CD4-positive, alpha-beta T cell treated with Interleukin-17A for 4 hours (primary cell): ENCODE measurements around the gene MYOM1.

Source experiments
- DNase-seq: peaks from one replicate; pipeline ENCODE4 v3.0.0-alpha.2; 2020; ENCODE audit warnings: mixed read lengths

The MYOM1 gene

DNA sequence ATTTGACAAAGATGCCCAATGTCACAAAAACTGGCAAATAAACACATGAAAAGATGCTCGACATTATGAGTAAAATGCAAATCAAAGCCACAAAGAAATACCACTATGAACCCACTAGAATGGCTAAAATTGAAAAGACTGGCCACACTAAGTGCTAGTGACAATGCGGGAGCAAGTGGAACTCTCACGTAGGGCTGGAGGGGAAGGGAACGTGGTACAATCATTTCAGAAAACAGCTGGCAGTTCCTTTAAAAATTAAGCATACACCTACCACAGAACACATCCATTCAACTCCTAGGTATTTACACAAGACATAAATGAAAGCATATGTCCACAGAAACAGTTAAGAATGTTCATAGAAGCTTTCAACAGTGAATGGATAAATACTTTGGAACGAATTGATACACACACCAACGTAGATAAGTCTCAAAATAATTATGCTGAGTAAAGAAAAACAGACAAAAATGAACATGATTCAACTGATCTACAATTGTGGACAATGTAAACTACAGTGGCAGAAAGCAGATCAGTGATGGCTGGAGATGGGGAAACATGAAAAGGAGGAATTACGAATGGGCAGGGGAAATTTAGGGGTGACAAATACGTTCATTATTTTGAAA is 71.7 kb downstream of the MYOM1 start:
- DNase-seq: no peak

DNA sequence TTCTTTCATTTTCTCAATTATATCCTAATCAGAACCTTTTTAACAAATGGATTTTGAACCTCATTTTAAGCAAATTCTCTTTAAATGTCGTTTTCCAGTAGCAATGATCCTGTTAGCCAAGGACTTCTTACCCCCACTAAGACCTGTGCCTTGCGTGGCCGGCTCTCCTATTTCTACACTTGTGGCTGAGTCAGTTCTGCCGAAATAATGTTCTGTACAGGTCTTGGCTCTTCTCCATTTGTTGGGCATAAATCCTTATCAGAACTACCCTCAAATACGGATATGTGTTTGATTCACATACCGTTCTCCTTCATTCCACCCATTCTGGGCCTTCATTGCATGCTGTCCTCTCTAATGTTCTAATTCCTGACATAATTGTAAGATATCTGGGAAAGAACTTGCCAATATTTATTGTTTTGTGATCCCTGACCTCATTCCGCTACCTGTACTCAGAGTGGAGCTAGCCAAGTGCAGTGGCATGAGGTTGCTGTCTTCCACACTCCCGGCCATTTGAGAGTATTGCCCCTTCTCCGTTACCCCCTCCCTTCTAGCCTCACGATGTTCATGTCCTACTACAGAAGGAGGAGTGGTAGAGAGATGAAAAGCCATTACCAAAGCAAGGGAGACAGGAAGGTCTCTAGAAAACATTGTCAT is 78.7 kb downstream of the MYOM1 start:
- DNase-seq: no peak

DNA sequence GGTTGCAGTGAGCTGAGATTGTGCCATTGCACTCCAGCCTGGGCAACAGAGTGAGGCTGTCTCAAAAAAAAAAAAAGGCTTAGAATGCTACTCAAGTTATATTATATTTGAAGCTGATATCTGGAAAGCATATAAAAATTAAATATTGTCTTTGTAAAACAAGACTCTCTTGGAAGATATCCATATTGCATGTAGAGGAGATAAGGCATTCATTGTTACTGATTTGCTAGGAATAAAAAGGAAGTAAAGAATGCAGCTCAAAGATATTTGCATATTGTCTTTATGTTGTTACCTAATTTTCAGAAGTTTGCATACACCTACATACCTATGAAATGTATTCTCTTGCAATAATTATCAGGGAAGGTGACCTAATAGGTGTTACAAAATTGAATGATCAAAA is 79.4 kb downstream of the MYOM1 start:
- DNase-seq: no peak

DNA sequence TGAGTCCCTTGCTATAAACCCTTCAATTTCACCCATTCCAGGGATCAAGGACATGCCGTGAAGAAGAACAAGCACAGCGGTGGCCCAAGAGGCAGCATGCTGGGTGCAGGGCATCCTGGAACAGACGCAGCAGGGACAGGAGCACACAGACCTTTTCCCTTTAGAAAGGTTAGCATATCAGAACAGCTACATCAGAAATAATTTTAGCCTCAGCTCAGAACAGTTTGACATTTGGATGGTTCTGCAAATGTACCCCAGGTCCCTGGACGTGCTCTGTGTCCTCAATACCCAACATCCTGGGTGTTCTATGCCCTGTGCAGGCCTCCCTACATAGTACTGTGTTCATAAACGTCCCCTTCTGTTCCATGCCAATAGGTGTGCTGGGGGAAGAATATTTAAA is 80.4 kb downstream of the MYOM1 start:
- DNase-seq: no peak

DNA sequence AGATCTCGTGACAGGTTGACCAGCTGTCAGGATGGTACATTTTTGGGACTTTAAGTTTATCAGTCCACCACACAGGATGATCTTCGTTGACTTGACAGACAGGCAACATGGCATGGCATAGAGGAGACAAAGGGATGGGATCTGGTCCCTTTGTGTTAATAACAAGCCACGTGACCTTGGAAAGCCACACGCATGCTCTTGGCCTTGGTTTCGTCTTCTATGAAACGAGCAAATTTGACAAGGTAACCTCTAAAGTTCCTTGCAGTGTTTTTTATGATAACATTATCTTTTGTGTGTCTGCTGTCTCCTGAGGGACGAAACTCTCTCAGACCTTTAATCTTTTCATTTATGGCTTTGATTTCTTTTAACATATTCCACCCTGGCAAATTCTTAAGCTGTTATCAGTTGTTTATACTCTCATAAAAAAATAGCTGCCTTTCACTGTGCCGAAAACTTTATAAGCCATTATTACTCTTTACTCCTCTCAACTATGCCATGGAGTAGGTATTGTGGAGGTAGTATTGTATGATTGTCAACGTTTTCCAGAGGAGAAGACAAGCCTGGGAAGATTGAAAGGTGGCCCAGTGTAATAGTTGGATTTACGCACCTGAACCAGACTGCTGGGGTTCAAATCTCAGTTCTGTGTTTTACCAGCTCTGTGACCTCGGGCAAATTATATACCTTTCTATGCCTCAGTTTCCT is 81.3 kb downstream of the MYOM1 start:
- DNase-seq: no peak

DNA sequence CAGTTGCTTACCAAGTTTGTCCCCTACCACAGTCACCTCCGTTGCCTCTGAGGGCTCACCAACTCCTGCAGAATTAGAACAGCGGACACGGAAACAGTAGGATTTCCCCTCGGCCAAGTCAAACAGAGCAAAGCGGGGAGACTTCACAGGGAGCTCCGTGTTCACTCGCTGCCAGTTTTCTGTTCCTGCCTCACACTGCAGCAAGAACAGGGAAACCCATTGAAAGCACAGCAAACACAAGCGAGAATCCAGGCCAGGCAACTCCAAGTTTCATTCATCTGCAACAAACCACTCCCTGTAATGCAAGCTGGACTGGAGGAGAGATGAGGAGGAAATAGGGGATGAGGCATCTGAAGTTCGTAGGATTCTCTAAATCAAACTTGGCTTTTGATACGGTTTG is 84.2 kb downstream of the MYOM1 start:
- DNase-seq: no peak

DNA sequence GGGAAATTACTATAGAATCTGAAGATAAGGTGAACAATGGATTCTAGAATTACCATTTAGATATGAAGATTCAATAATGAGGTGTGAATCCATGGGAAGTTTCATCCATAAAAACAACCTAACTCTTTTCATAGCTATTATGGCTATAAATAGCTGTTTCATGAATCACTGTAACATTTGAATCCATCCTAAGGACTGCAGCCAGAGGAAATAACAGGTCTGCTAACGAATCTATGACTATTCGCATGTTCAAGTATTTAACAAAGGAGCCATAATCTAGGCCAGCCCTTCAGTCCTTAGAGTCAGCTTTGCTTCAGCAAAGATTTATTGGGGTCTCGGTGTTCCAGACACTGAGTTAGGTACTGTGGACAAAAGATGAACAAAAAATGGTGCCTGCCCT is 87.1 kb downstream of the MYOM1 start:
- DNase-seq: no peak

DNA sequence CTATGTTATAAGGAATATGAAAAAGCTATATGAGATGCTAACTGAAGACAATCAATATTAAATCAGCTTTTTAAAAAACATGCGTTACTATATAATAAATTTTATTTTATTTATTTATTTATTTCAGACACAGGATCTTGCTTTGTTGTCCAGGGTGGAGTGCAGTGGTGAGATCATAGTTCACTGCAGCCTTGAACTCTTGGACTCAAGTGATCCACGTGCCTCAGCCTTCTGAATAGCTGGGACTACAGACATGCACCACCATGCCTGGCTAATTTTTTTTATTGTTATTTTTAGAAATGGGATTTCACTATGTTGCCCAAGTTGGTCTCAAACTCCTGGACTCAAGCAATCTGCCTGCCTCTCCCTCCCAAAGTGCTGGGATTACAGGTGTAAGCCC is 89.4 kb downstream of the MYOM1 start:
- no peak for DNase-seq

DNA sequence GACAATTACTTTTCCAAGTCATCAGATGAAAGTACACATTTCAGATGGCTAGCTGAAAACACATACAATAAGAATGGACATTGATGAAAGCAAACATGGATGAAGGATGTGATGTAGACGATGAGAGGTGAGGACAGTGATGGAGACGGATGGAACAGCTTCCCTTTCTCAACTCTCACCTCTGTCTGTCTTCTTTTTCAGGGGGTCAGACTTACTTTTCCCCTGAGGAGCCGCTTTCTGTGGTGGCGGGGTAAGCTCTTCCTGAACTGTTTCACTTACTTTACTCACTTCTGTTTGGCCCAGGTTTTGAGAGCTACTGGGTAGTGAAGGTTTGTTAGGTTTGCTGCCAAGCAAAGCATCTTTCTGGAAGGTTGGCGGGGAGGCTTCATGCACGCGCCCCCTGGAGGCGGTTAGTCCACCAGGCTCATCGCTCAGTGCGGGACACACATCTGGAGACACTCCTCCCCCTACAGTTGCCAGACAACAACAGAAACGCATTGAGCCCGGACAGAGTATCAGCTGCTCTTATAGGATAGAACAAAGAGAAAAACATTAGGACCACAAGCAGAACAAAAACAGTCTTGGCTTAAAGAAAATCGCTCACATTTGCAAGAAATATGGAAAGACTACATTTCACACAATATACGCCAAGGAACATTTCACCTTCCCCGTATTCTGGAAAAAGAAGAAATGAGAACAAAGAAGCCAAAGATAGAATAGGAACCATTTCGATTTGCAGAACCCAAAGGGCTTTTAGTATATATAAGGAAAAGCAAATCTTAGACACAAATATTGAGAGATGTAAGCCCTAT is 90.5 kb downstream of the MYOM1 start:
- peak; percentile 89 for DNase-seq

DNA sequence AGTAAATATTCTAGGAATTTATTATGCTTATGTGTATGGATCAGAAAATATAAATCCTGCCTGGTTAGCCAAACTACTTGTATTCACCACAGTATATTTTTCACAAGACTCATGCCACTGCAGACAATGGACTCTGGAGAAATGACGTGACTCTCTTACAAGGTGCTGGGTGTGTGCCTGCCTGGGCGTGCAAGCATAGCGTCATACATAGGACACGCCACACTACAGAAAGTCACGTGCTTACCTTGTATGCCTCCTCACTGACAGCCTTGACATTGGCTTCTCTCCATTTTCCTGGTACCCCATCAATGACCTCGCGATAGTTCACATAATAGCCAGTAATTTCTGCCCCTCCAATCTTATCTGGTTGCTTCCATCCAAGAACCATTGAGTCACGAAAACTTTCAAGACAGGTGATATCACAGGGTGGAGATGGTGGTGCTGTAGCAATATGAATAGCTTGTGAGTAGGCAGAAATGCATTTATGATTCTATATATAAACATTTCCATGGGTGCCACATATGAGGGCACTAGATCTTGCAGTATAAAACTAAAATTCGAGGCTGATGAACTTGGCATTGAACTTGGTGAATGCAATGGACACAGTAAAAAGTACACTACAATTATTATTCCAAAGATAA is 93.2 kb downstream of the MYOM1 start:
- no peak for DNase-seq

DNA sequence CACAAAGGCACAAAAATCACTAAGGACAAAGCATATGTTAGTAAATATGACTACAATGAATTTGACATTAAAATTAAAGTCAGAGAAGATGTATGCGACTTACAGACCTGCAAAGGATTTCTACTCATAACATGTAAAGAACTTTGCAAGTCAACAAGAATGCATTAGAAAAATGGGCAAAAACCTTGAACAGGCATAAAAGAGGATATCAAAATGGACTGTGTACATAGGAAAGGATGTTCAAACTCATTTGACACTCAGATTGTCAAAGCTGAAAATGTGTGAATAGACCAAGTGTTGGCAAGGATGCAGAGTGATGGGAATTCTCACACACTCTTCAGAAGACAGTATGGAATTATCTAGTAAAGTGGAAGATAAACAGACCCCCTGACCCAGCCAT is 94.9 kb downstream of the MYOM1 start:
- no peak for DNase-seq

DNA sequence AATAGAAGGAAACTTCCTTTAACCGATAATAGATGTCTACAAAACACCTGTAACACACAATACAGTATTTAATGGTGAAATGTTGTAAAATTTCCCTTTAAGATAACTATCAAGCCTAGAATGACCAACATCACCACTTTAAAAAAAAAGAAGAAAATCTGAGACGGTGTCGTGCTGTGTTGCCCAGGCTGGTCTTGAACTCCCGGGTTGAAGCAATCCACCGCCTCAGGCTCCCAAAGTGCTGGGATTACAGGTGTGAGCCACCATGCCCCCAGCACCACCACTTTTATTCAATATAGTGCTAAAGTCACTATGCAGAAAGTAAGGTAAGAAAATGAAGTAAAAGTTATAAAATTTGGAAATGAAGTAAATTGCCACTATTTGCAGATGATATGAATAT is 96.9 kb downstream of the MYOM1 start:
- no peak for DNase-seq

DNA sequence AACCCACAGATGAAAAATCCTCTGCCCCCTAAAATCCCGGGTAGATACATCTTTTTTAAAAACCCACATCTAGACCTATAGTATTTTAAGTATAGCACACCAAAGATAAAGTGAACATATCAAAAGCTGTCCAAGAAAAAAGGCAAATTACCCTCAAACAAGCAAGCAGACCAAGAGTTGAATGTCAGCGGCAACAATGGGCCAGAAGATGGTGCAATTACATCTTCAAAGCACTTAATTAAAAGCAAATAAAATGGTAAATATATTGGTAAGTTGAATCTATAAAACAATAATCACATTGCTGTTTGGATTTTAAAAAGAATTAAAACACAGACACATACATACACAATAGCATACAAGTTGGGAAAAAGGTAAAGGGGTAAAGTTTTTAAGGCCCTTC is 98.5 kb downstream of the MYOM1 start:
- DNase-seq: no peak

DNA sequence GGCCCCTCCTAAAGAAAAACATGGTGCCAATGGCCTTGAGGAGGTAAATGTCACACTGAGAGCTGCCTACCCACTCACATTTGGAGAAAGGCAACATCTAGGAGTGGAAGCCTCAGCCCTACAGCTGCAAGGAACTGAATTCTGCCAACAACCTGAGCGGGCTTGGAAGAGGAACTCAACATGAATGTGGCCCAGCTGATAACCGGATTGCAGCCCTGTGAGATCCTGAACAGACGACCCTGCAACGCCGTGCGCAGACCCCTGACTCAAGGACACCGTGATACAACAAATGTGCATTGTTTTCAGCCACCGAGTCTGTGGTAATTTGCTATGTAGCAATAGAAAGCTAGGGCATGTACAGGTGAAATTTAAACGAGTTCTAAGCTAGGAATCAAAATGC is 99.4 kb downstream of the MYOM1 start:
- DNase-seq: no peak

DNA sequence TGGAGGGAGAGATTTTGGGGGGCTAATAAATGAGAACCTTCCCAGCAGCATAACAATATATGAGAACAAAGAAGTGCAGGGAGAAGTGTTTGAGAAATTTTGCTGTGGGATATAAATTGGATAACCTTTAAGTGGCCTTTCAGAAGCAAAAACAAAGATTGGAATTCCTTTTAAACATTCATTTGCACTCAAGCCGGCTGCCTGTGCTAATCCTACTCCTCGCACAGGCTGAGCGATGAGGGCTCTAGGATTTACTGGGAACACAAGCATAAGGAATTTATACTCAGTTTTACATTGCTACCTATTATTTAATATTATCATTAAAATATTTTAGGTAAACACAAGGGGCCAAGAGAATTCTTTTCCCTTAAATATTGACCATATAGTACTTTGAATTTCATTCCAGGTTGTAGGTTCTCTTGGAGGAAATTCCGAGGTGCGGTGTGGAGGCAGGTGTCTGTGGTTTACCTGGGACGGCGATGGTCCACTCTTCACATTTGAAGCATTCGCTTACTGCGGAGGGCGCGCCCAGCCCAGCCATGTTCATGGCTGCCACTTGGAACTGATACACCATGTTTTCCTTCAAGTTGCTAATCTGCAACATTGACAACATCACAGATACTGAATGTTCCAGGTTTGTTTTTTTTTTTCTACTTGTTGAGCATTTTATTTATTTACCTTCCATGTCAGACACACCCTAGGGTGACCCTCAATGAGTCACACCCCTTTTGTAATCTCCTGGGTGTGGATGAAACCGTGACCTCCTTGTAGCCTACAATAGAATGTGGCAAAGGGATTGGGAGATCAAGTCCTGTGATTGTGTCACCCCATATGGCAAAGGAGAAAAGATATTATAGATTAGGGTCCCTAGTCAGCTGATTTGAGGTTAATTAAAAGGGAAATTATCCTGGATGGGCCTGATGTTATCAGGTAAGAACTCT is 100.1 kb downstream of the MYOM1 start:
- DNase-seq: no peak

DNA sequence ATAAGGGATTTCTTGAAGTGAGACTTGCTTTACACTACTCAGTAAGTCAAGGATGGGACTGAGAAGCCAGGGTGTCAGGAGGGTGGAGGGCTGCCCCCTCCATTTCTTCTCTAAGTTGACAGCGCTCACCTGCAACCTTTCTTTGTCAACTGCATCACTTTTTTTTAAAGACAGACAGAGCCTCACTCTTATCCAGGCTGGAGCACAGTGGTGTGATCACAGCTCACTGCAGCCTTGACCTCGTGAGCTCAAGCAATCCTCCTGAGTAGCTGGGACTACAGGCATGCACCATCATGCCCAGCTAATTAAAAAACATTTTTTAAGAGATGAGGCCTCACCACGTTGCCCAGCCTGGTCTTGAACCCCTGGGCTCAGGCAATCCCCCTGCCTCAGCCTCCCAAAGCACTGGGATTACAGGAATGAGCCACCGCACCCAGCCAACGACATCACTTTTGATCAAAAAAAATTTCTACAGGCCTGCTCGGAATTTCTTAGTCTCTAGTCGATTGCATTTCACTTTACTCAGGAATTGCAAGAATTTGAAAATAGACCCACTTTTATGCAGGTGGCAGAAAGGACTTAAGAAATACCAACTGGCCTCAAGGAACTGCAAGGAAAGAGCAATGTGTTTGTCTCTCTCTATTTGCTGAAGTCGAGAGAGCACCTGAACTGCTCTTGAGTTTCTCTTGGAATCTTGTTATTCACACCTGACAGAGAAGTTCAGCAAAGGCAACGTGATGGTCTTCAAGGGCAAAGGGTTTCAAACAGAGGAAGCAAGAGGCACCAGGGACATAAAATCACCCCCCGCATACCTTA is 101.4 kb downstream of the MYOM1 start:
- DNase-seq: no peak

DNA sequence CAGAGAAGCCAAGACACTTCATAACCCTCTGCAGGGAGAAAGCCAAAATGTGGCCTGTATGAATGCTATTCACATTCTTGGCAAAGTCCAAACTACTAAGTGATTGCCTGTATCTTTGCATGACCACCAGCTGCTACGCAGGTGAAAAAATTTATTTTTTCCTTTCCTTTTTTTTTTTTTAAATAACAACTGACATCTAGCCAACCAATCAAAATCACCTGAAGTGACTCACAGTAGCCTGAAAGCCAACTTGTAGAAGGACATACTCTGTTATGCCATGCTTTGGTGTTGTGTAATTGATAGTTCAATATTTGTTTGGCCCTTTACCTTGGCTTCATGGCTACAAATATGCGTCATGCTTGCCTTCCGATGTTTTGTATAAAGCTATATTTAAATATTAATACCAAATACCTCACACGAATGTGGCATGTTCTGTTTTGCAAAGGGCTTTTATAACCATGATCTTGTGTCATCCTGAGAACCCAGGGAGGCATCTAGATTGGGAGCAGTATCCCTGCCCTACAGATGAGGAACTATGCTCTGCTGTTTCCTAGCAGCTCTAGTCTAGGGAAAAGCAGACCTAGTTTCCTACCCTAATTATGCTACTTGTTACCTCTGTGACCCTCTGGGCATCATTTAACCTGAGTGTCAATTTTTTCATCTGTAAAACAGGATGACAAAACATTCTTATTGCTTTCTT is 102.1 kb downstream of the MYOM1 start:
- no peak for DNase-seq

DNA sequence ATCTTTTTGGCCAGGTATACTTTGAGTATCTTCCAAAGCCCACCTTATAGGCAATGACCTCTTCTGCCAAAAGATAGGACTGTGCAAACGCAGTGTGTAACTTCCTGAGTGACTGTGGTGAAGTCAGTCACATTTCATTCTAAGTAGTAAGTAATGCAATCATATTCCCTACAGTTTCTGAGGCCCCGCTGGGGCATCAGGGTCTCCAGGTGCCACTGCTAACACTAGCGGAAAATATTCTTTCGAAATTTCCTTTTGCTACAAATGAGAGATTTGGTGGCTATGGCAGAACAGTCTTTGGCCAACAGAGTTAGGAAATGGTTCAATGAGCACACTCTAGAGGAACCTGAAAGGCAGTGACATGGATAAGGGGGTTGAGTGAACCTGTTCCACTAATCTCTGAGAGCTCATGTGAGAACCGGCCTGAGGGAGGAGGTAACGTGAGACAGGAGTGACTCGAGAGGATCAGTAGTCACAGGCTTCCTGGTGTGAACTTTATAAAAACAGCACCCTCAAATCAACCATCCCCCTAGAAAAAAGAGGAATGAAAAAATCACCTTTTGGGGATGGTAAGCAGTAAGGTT is 104.2 kb downstream of the MYOM1 start:
- no peak for DNase-seq

DNA sequence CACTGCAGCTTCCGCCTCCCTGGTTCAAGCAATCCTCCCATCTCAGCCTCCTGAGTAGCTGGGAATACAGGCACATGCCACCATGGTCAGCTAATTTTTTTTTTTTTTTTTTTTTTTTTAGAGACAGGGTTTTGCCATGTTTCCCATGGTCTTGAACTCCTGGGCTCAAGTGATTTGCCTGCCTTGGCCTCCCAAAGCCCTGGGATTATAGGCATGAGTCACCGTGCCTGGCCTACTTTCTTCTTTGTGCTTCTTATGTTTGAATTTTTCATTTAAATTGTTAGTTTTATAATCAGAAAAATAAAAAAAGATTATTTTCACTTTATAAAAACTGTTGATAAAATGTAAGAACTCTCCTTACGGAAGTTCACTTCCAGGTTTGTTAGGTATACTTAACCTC is 105.3 kb downstream of the MYOM1 start:
- DNase-seq: no peak

DNA sequence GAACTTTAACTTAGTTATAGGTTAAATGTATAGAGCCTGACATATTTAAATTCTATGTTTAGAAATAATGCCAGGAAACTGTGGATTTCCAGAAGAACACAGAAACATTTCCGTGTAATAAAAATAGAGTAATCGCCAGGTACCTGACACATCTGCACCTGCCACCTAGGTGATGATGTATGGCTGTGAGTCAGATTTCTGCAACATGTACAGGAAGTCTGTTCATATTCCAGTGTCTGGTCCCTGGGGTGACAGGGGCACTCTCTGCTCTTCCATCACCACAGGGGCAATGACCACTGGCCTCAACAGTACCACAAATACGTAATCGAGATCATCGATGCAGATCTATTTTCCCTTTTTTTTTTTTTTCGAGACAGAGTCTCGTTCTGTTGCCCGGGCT is 105.7 kb downstream of the MYOM1 start:
- DNase-seq: no peak
